Stimulated activated naive CD4-positive, alpha-beta T cell (primary cell): ENCODE results near the gene GALNT18.

Experiments
- DNase-seq, 6 experiments: peaks; one replicate each; lab custom pipeline; 2025; lab: John Stamatoyannopoulos, UW

GALNT18 gene

DNA sequence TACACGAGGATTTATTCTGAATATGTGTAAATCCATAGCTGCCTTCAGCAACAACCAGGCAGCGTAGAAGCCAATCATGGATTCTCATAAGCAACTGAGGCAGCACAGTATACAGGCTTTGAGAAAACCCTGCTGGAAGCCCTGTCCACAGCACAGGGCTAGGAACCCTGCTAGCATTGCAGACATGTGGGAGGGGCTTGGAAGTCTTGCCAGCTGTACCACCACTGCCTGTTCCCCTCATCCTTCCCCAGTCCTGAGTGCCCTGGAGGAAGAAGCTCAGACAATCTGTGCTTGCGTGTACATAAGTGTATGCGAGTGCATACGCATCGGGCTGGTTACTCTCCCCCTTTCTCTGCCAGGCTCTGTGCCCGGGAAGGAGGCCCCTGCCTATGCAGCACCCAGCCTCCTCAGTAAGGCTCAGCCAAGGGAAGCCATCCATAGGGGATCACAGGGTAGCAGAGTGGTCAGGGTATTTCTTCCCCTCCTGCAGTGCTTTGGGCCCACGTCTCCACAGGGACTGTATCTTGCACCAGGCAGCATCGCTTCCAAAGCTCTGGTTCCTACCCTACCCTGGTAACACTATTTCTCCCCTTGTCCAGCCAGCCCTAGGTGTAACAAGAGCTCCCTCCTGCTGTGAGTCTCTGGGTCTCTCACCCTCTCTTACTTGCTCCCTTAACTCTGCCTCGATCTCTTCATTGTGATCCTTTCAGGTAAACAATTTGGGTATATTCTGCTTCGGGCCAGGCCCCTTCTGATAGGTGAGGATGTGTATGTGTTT lies 90.5 kb downstream of the GALNT18 start:
- DNase-seq = no peak

DNA sequence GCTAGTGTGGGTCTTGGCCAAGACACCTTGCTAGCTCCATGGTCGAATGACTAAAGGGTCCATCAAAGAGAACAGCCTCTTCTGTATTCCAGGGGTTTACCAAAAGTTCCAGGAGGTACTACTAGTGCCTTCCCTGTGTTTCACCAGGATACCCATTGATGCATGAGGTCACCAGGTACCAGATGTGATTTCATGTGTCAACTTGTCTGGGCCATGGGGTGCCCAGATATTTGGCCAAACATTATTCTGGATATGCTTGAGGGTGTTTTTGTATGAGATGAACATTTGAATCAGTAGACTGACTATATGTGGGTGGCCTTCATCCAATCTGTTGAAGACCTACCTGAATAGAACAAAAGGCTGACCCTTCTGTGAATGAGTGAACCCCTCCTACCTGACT lies 92.8 kb downstream of the GALNT18 start:
- no peak for DNase-seq

DNA sequence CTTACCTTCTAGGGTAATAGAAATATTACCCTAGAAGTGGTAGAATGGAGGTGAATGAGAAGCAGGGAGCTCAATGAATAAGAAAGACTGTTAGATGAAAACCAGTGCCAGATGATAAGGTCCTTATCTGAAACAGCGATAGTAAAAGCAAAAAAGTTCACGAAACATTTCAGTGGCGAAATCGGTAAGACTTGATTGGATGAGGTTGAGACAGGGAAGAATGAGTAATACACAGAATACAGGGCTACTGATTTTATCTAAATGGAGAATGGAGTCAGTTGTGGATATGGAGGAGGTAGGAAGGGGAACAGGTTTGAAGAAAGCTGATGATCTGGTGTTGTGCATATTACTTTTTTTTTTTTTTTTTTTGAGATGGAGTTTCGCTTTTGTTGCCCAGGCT lies 96.5 kb downstream of the GALNT18 start:
- no peak for DNase-seq

DNA sequence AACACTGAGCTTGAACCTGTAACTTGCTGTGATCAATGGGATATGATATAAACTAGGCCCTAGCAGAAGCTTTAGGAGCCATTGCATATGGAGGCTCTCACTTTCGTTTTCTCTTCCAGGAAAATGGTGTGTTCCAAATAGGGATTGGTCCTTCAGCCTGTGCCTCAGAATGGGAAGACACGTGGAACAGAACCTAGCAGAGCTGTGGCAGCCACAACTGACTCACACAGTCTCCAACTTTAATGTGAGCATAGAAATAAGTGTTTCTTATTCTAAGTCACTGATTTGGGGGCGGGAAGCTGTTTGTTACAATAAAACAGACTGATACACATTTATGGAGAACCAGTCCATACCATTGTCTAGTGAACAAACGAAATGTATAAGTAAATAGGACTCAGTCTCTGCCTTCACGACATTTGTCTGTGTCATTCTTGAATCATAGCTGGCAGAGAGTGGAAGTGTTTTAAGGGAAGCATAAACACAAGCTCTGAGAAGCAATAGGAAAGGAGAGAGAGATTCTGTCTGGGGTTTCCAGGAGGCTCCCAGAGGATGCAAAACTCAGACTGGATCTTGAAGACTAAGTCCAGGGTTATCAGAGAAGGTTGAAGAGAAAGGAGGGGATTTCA lies 97.3 kb downstream of the GALNT18 start:
- no peak for DNase-seq

DNA sequence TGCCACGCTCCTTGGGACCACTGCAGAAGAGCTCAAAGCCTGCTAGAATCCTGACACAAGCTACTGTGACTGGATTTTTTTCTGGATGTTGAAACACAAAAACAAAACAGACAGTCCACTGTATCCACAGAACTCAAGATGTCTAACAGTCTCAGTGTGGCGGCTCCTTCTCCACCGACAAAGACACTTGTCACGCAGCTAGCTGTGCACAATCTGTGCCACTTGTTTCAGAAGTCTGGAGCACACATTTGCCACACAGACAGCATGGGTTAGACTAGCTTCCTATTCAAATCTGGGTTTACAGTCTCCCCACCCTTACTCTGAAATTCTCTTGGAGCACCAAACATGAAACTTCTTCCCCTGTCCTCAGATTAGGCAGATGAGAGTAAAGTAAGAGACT lies 99.2 kb downstream of the GALNT18 start:
- no peak for DNase-seq

- DNase-seq = no peak
These were observed 100.4 kb downstream of the GALNT18 start for GRCh38 chr11:11521306-11522002.

- no peak for DNase-seq
These were observed 101.4 kb downstream of the GALNT18 start for GRCh38 chr11:11520231-11521015.

DNA sequence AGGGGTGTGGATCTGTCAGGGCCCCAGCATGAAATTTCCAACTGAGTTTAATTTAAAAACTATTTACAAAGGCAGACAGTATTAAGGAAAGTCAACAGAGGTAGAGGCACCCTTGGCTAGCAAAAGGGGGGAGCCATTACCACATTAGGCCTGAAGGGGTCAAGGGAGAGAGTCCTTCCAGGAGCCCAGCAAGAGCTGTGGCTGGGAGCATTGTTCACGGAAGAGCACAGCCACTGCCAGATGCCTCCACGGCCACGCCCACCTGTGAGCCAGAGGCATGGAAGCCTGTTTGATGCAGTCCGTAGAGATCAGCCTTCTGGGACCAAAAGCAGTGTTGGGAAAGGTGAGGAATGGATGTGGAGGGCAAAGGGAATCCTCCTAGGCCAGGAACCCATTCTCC lies 102.6 kb downstream of the GALNT18 start:
- DNase-seq = no peak

GRCh38 chr11:11514246-11514645 lies 107.6 kb downstream of the GALNT18 start:
- DNase-seq = no peak

- DNase-seq = no peak
These were observed 108.4 kb downstream of the GALNT18 start for GRCh38 chr11:11513422-11513821.

- DNase-seq = no peak
These were observed 108.9 kb downstream of the GALNT18 start for GRCh38 chr11:11512929-11513328.

GRCh38 chr11:11512502-11512901 lies 109.3 kb downstream of the GALNT18 start:
- no peak for DNase-seq

DNA sequence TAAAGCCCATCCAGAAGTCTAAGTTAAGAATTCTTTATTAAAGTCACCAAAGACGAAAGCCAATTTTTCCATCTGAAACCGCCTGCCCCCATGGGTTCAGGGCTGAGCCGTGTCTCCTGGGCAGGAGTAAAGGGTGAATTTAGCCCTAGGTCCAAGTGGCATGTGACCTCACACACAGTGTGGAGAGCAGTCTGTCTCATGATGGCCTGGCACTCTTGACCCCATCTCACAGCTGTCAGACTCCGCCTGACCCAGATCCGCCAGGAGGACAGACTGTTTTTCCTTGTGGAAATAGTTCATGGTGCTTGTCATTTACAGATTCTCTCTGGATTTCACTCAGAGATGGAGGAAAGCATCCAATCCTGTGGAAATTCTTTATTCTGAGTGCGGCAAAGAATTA lies 109.7 kb downstream of the GALNT18 start:
- DNase-seq = no peak

- DNase-seq = no peak
These were observed 110.9 kb downstream of the GALNT18 start for GRCh38 chr11:11510939-11511338.

DNA sequence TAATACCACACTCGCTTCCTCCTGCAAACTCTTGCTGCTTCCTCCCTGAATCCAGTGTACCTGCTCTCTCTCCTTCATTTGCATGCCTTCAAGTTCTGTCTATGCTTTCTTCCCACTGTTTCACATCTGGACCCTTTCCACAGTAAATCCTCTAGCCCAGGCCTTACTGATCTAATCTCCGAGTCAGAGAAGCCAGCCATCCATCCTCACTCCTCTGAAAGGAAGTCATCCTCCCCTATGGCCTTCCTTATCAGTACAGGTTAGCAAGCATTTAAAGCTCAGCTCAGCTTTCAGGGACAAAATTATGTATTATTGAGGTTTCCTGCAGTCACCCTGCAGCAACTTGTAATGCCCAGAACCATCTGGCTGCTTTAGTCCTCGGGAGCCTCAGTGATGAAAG lies 116.1 kb downstream of the GALNT18 start:
- DNase-seq = no peak

- DNase-seq = no peak
These were observed 116.6 kb downstream of the GALNT18 start for GRCh38 chr11:11505190-11505589.

DNA sequence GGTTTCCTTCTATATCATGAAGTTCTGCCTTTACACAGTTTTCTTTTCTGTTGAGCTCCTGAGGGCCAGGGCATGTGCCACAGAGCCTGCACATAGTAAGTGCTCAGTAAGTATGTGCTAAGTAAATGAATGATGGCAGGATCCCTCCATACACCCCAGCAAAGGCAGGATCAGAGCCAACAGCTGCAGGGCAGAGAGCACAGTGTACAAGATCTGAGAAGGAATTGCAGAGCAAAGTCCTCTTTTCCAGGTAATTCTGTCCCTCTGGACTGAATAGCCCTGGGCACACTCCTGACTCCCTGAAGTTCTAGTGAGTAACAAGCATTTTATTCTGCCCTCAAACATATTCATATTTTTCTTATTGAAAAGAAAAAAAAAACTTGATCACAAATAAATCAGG lies 117.7 kb downstream of the GALNT18 start:
- no peak for DNase-seq

DNA sequence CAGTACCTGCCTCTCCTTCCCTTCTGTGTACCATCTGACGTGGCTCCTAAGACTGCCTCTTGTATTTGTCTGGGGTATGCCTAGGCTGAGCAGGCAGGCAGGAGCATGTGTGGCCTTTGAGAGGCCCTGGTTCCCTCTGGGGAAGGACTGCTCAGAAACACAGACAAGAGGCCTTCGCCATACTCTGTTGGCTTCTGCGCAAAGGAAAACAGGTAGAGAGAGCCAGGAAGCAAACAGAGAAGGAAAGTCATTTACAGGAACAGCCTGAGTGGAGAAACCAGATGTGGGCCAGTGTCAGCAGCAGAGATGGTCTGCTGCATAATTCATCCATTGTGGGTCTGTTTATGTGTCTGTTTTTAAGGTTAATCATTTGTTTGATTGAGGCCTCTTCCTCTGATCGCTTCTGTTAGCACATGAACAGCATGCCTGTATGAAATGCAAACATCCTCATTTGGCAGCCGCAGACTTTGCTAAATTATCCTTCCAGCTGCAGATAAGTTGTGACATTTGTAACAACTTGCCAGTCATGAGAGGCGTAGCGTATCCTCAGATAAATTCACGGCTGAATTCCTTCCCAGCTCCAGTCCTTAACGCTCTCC lies 119.4 kb downstream of the GALNT18 start:
- no peak for DNase-seq

- DNase-seq = no peak
These were observed 120.1 kb downstream of the GALNT18 start for GRCh38 chr11:11501546-11502262.

DNA sequence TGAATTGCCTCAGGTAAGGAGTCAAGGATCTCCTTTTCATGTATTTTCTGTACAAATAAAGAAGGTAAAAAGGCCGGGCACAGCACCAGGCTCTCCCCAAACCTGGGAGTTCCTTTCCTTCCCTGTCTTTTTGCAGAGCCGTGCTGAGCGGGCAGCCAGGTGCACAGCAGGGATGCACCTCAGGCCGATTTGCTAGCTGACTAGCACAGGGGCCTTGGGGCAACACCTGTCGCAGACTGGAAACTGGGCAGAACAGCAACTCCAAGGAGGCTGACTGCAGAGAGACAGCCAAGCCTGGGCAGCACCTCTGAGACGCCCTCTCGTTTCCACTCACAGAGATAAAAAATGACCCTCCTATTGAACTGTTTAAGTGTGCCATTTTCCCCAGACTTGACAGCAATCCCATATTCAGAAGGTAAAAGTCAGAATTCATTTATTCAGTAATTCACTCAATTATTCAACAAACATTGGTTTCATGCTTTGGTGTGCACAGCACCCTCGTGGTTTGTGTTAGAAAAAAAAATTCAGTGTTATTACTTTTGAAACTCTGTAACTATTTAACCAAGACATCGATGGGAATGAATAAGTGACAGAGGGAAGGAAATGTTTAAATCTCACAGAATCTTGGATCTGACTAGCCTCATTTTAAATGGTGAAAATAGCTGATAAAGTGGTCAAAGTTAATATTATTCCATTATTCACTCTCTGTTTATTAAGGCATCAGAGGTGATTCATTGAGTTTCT lies 120.9 kb downstream of the GALNT18 start:
- DNase-seq = no peak

DNA sequence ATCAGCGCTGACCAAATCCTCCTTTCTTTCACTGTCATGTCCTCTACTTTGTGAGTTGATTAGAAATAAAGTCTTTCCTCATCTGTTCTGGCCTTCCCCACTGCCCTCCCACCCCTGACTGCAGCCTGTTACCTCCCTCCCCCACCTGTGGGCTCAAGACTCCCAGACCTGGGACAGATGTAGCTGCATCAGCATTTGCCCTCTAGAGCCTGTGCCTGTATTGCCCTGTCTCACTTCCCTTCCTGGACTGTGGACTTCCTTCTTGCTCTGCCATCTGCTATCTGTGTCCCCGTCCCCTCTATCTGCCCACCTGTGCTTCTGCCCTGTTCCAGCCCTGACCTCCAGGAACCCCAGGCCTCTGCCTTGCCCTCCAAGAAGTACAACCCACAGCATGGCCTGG lies 122.5 kb downstream of the GALNT18 start:
- no peak for DNase-seq
